SK-N-SH (cell line): Measurements from ENCODE around the gene CIAO3. TPM values are rescaled to one million over a fixed set of nuclear protein-coding genes. Genes with fewer than 3 reads are reported as not detected.

Experiments
- CTCF ChIA-PET: fragments of 300-600, 350-600 bp; formaldehyde crosslinking; extraction: SDS; loops from one replicate; lab custom pipeline; 2021; lab: Yijun Ruan, JAX
- POLR2A ChIA-PET: fragments of 350-600 bp; sonication (Branson Sonifier 250); formaldehyde crosslinking; extraction: SDS; loops from one replicate; lab custom pipeline; 2020; ENCODE audit warnings: antibody characterized with exemption, inconsistent platforms; lab: Yijun Ruan, JAX
- DNase-seq: peaks from one replicate; pipeline ENCODE4 v3.0.0; 2012
- H2AFZ ChIP-seq: fragments of 200-600 bp; sonication (generic); 2 replicates; pipeline ENCODE4 v1.8.1; 2016; ENCODE audit warnings: antibody characterized with exemption, mild to moderate bottlenecking, low read depth
- H3F3A ChIP-seq: fragments of 200-600 bp; sonication (generic); replicated peaks from 2 replicates; pipeline ENCODE3; 2016; ENCODE audit warnings: antibody characterized with exemption, mild to moderate bottlenecking; ENCODE audit not compliant: insufficient read depth
- H3K27ac ChIP-seq, 2 experiments: fragments of 200-500 bp in 1 of 2; fragments of 200-600 bp in 1 of 2; sonication (Bioruptor generic) in 1 of 2; sonication (generic), shearing (Covaris generic) in 1 of 2; 2 replicates each; pipeline versions ENCODE4 v1.5.1 to v1.6.1; 2014 to 2016; ENCODE audit warnings: low read depth in 2 of 2, inconsistent platforms in 1 of 2, low read length in 1 of 2, mild to moderate bottlenecking in 1 of 2, mixed read lengths in 1 of 2
- H3K27me3 ChIP-seq: fragments of 200-600 bp; sonication (generic), shearing (Covaris generic); 2 replicates; pipeline ENCODE4 v1.6.1; 2016; ENCODE audit warnings: mixed run types; ENCODE audit not compliant: insufficient read depth
- H3K36me3 ChIP-seq, 2 experiments: fragments of 200-500 bp in 1 of 2; fragments of 200-600 bp in 1 of 2; sonication (Bioruptor generic) in 1 of 2; sonication (generic) in 1 of 2; replicated peaks in 1 of 2; 2 replicates each; pipeline versions ENCODE3 to v1.5.1; 2014 to 2016; ENCODE audit warnings: low read length in 1 of 2, mild to moderate bottlenecking in 1 of 2; ENCODE audit not compliant: insufficient read depth in 2 of 2, control insufficient read depth in 1 of 2
- H3K4me1 ChIP-seq, 2 experiments: fragments of 200-500 bp in 1 of 2; fragments of 200-600 bp in 1 of 2; sonication (Bioruptor generic) in 1 of 2; sonication (generic), shearing (Covaris generic) in 1 of 2; 2 replicates each; pipeline versions ENCODE4 v1.5.1 to v1.6.1; 2014 to 2016; ENCODE audit warnings: low read depth in 1 of 2, low read length in 1 of 2, mixed run types in 1 of 2; ENCODE audit not compliant: insufficient read depth in 2 of 2, control insufficient read depth in 1 of 2
- H3K4me2 ChIP-seq: fragments of 200-600 bp; sonication (generic), shearing (Covaris generic); 2 replicates; pipeline ENCODE4 v1.6.1; 2017; ENCODE audit warnings: mixed run types
- H3K4me3 ChIP-seq, 2 experiments: fragments of 200-500 bp in 1 of 2; fragments of 200-600 bp in 1 of 2; sonication (Bioruptor generic) in 1 of 2; sonication (generic), shearing (Covaris generic) in 1 of 2; 2 replicates each; pipeline versions ENCODE4 v1.5.1 to v1.8.1; 2014 to 2016; ENCODE audit warnings: low read depth in 2 of 2, inconsistent platforms in 1 of 2, low read length in 1 of 2, mild to moderate bottlenecking in 1 of 2, mixed read lengths in 1 of 2, moderate library complexity in 1 of 2
- H3K79me2 ChIP-seq: fragments of 200-600 bp; sonication (generic); 2 replicates; pipeline ENCODE4 v1.8.1; 2017; ENCODE audit warnings: mild to moderate bottlenecking; ENCODE audit not compliant: insufficient read depth
- H3K9ac ChIP-seq: fragments of 200-600 bp; sonication (generic); 2 replicates; pipeline ENCODE4 v1.6.1; 2017; ENCODE audit warnings: mixed run types
- H3K9me2 ChIP-seq: fragments of 200-600 bp; sonication (generic); 2 replicates; pipeline ENCODE4 v1.6.1; 2017; ENCODE audit warnings: mixed run types
- H3K9me3 ChIP-seq: fragments of 200-600 bp; sonication (generic); 2 replicates; pipeline ENCODE4 v1.6.1; 2017; ENCODE audit warnings: mixed run types, mild to moderate bottlenecking, moderate library complexity
- H4K20me1 ChIP-seq: fragments of 200-600 bp; sonication (generic); 2 replicates; pipeline ENCODE4 v1.6.1; 2017; ENCODE audit warnings: mild to moderate bottlenecking, mixed run types; ENCODE audit not compliant: insufficient read depth
- EP300 ChIP-seq, 2 experiments: IDR thresholded peaks; 2 replicates each; pipeline versions ENCODE4 v1.4.0 to v1.6.1; 2012; ENCODE audit warnings: borderline replicate concordance in 1 of 2, low read depth in 1 of 2, low read length in 1 of 2
- EZH2phosphoT487 ChIP-seq: fragments of 200-600 bp; sonication (generic); IDR thresholded peaks from 2 replicates; pipeline ENCODE4 v1.6.1; 2017; ENCODE audit warnings: low read depth, mixed run types, mild to moderate bottlenecking, antibody characterized with exemption, moderate library complexity, borderline replicate concordance
- GABPA ChIP-seq: IDR thresholded peaks from 2 replicates; pipeline ENCODE4 v1.4.0; 2012; ENCODE audit warnings: low read depth, mild to moderate bottlenecking
- NFIC ChIP-seq: IDR thresholded peaks from 2 replicates; pipeline ENCODE4 v1.4.0; 2012; ENCODE audit warnings: borderline replicate concordance
- POLR2AphosphoS5 ChIP-seq: IDR thresholded peaks from 2 replicates; pipeline ENCODE4 v1.6.1; 2012; ENCODE audit warnings: low read depth, low read length
- RCOR1 ChIP-seq: fragments of 150-350 bp; IDR thresholded peaks from 2 replicates; pipeline ENCODE4 v1.6.1; 2017; ENCODE audit warnings: antibody characterized with exemption, low read length
- RXRA ChIP-seq: IDR thresholded peaks from 2 replicates; pipeline ENCODE4 v1.4.0; 2012; ENCODE audit warnings: low read depth, mild to moderate bottlenecking, borderline replicate concordance
- SIN3A ChIP-seq: IDR thresholded peaks from 2 replicates; pipeline ENCODE4 v1.6.1; 2012; ENCODE audit warnings: low read depth, mild to moderate bottlenecking, low read length, moderate library complexity, borderline replicate concordance
- TAF1 ChIP-seq: IDR thresholded peaks from 2 replicates; pipeline ENCODE4 v1.6.1; 2012; ENCODE audit warnings: low read depth, mild to moderate bottlenecking, low read length, moderate library complexity, borderline replicate concordance
- TEAD4 ChIP-seq: IDR thresholded peaks from 2 replicates; pipeline ENCODE4 v1.4.0; 2012; ENCODE audit warnings: mild to moderate bottlenecking, borderline replicate concordance; ENCODE audit not compliant: insufficient read depth
- USF1 ChIP-seq: IDR thresholded peaks from 2 replicates; pipeline ENCODE4 v1.4.0; 2012; ENCODE audit warnings: low read depth, borderline replicate concordance
- WGBS: methylation state at CpG from one replicate; pipeline ENCODE4 v1.1.6; 2017; ENCODE audit warnings: low lambda C conversion rate; 5-methylcytosine and 5-hydroxymethylcytosine counted together
- polyA plus RNA-seq, 3 experiments: library from polyadenylated mRNA; depleted of rRNA; stranded (reverse); fragments of >200 nt; gene quantifications; 2 replicates each; pipeline ENCODE4 v1.2.3, GENCODE V29; 2012

CIAO3 gene
- polyA plus RNA-seq, 1 of the 3 experiments (the other 2 are of a cell fraction) = 14.4 TPM

GRCh38 chr16:766008-766819 is 25.4 kb upstream of the CIAO3 start:
- POLR2A ChIA-PET = no interaction called here
- WGBS = 64% methylated on average over 15 of the region's 29 CpGs
- CTCF ChIA-PET = interaction anchor here (1.2 kb wide), 1 partner anchor 25 kb away, joined by 5 read pairs; the partner anchor contains the start of gene CIAO3

GRCh38 chr16:765488-765865 is 24.7 kb upstream of the CIAO3 start:
- no CpG with 5 or more reads among the region's 29 CpGs for WGBS
- H3K79me2 ChIP-seq = no peaks in the 10 kb centered on the region
- H3K4me3 ChIP-seq = no peak overlapping the region
- H3K9ac ChIP-seq = no peak overlapping the region
- H3K27ac ChIP-seq = no peak overlapping the region
- no peaks in the 10 kb centered on the region for H3K9me3 ChIP-seq
- POLR2A ChIA-PET = no interaction called here
- no peaks in the 10 kb centered on the region for H3K9me2 ChIP-seq
- DNase-seq = no peak
- no peaks in the 10 kb centered on the region for H3F3A ChIP-seq
- no peak overlapping the region for H2AFZ ChIP-seq
- CTCF ChIA-PET = no interaction called here
- no peaks in the 10 kb centered on the region for H3K4me1 ChIP-seq
- no peak overlapping the region for H3K4me2 ChIP-seq
- no peaks in the 10 kb centered on the region for H4K20me1 ChIP-seq
- TF ChIP-seq USF1 (no peak), NFIC (no peak)
- no peaks in the 10 kb centered on the region for H3K27me3 ChIP-seq
- H3K36me3 ChIP-seq = no peaks in the 10 kb centered on the region

More at GRCh38 chr16:766008-766819, 25.4 kb upstream of the CIAO3 start:
- Histone ChIP-seq H3K36me3 (no peaks in the 10 kb centered on the region), H3F3A (no peaks in the 10 kb centered on the region), H3K9me3 (no peaks in the 10 kb centered on the region), H3K4me2 (no peak overlapping the region), H3K4me3 (no peak overlapping the region), H3K27ac (no peak overlapping the region), H3K4me1 (no peaks in the 10 kb centered on the region), H4K20me1 (no peaks in the 10 kb centered on the region), H3K79me2 (no peaks in the 10 kb centered on the region), H3K9ac (no peak overlapping the region), H2AFZ (no peak overlapping the region), H3K9me2 (no peaks in the 10 kb centered on the region), H3K27me3 (no peaks in the 10 kb centered on the region)
- TF ChIP-seq RCOR1 (no peak), GABPA (no peak), SIN3A (no peak), TAF1 (no peak), POLR2AphosphoS5 (no peak), EZH2phosphoT487 (no peak)
- DNase-seq = no peak

- DNase-seq = no peak
- H2AFZ ChIP-seq = no peak overlapping the region
- no peaks in the 10 kb centered on the region for H3K27me3 ChIP-seq
- no peaks in the 10 kb centered on the region for H3F3A ChIP-seq
- TF ChIP-seq TEAD4 = no peak
- TF ChIP-seq RXRA = no peak
- TF ChIP-seq EP300 (IDR thresholded peaks at IDR 0.05; ENCODE audit: borderline replicate concordance in 1 of 2, low read depth in 1 of 2, low read length in 1 of 2) = no peak
- POLR2A ChIA-PET = no interaction called here
- H3K4me1 ChIP-seq = no peaks in the 10 kb centered on the region
- H3K9me3 ChIP-seq = no peaks in the 10 kb centered on the region
- WGBS = 80% methylated on average over 5 of the region's 38 CpGs
- no peak overlapping the region for H3K27ac ChIP-seq
- CTCF ChIA-PET = no interaction called here
- H3K36me3 ChIP-seq = no peaks in the 10 kb centered on the region
- H3K79me2 ChIP-seq = no peaks in the 10 kb centered on the region
- no peaks in the 10 kb centered on the region for H4K20me1 ChIP-seq
- no peak overlapping the region for H3K9ac ChIP-seq
- no peak overlapping the region for H3K4me3 ChIP-seq
- H3K9me2 ChIP-seq = no peaks in the 10 kb centered on the region
- no peak overlapping the region for H3K4me2 ChIP-seq
These were observed 24.2 kb upstream of the CIAO3 start for GRCh38 chr16:764848-765487.
